Stimulated activated memory B cell treated with anti-CD40 and anti-IgM and Interleukin-4, amounts not matched to agents 10 μg/mL and 1 μg/mL and 100 μg/mL, for 72 hours (primary cell): ENCODE measurements around the gene MBD5.

Source experiments
- ATAC-seq: fragments of 150-1000 bp; cut with Tn5 transposase; 2 replicates; pipeline ENCODE4 v1.10.0; 2021
- H3K27ac Mint-ChIP-seq: one replicate; pipeline ENCODE4 v1.8.0; 2022; ENCODE audit warnings: mild to moderate bottlenecking, mixed read lengths
- H3K27me3 Mint-ChIP-seq: one replicate; pipeline ENCODE4 v1.8.0; 2022; ENCODE audit warnings: mixed read lengths
- H3K36me3 Mint-ChIP-seq: one replicate; pipeline ENCODE4 v1.8.0; 2022; ENCODE audit warnings: mixed read lengths
- H3K4me1 Mint-ChIP-seq: one replicate; pipeline ENCODE4 v1.8.0; 2022; ENCODE audit warnings: mixed read lengths
- H3K4me3 Mint-ChIP-seq: one replicate; pipeline ENCODE4 v1.8.0; 2022; ENCODE audit warnings: mild to moderate bottlenecking, moderate library complexity, mixed read lengths
- H3K9me3 Mint-ChIP-seq: one replicate; pipeline ENCODE4 v1.8.0; 2022; ENCODE audit warnings: mixed read lengths

The MBD5 gene

GRCh38 chr2:148130581-148130980, 109.7 kb downstream of the MBD5 start:
- Mint-ChIP-seq H3K9me3 (no peaks in the 10 kb centered on the region), H3K4me3 (no peak overlapping the region), H3K27ac (no peak overlapping the region), H3K27me3 (no peaks in the 10 kb centered on the region), H3K36me3 (peaks cover 7% of the 10 kb centered on the region), H3K4me1 (peaks cover 6% of the 10 kb centered on the region)
- no peak for ATAC-seq

GRCh38 chr2:148132412-148132811, 111.5 kb downstream of the MBD5 start:
- Mint-ChIP-seq H3K9me3 (no peaks in the 10 kb centered on the region), H3K4me3 (no peak overlapping the region), H3K27me3 (no peaks in the 10 kb centered on the region), H3K27ac (no peak overlapping the region), H3K4me1 (peaks cover 6% of the 10 kb centered on the region), H3K36me3 (peaks cover 9% of the 10 kb centered on the region)
- no peak for ATAC-seq

GRCh38 chr2:148135705-148136104, 114.8 kb downstream of the MBD5 start:
- Mint-ChIP-seq H3K9me3 (no peaks in the 10 kb centered on the region), H3K27me3 (no peaks in the 10 kb centered on the region), H3K4me1 (no peaks in the 10 kb centered on the region), H3K27ac (no peak overlapping the region), H3K36me3 (peaks cover 8% of the 10 kb centered on the region), H3K4me3 (no peak overlapping the region)
- no peak for ATAC-seq

GRCh38 chr2:148136441-148136840, 115.5 kb downstream of the MBD5 start:
- Mint-ChIP-seq H3K36me3 (peaks cover 8% of the 10 kb centered on the region), H3K9me3 (no peaks in the 10 kb centered on the region), H3K27me3 (no peaks in the 10 kb centered on the region), H3K27ac (no peak overlapping the region), H3K4me1 (no peaks in the 10 kb centered on the region), H3K4me3 (no peak overlapping the region)
- ATAC-seq: no peak

- H3K4me3 Mint-ChIP-seq: no peak overlapping the region
- H3K4me1 Mint-ChIP-seq: no peaks in the 10 kb centered on the region
Measured at GRCh38 chr2:148161909-148162435, 141.1 kb downstream of the MBD5 start.

GRCh38 chr2:148162871-148163270, 142.0 kb downstream of the MBD5 start:
- no peaks in the 10 kb centered on the region for H3K27me3 Mint-ChIP-seq
- ATAC-seq: no peak
- H3K27ac Mint-ChIP-seq: no peak overlapping the region
- H3K9me3 Mint-ChIP-seq: no peaks in the 10 kb centered on the region
- H3K36me3 Mint-ChIP-seq: peaks cover 2% of the 10 kb centered on the region
- H3K4me3 Mint-ChIP-seq: no peak overlapping the region
- H3K4me1 Mint-ChIP-seq: no peaks in the 10 kb centered on the region

More at GRCh38 chr2:148161909-148162435, 141.1 kb downstream of the MBD5 start:
- no peaks in the 10 kb centered on the region for H3K9me3 Mint-ChIP-seq
- no peak for ATAC-seq
- no peaks in the 10 kb centered on the region for H3K27me3 Mint-ChIP-seq
- H3K27ac Mint-ChIP-seq: no peak overlapping the region
- no peaks in the 10 kb centered on the region for H3K36me3 Mint-ChIP-seq

- Mint-ChIP-seq H3K27me3 (no peaks in the 10 kb centered on the region), H3K36me3 (peaks cover 16% of the 10 kb centered on the region), H3K4me3 (no peak overlapping the region), H3K27ac (no peak overlapping the region), H3K4me1 (no peaks in the 10 kb centered on the region), H3K9me3 (no peaks in the 10 kb centered on the region)
- no peak for ATAC-seq
Measured at GRCh38 chr2:148165975-148166374, 145.1 kb downstream of the MBD5 start.

GRCh38 chr2:148167241-148167766, 146.4 kb downstream of the MBD5 start:
- H3K27me3 Mint-ChIP-seq: no peaks in the 10 kb centered on the region
- peaks cover 23% of the 10 kb centered on the region for H3K36me3 Mint-ChIP-seq
- no peak overlapping the region for H3K4me3 Mint-ChIP-seq
- no peaks in the 10 kb centered on the region for H3K4me1 Mint-ChIP-seq
- ATAC-seq: no peak
- H3K27ac Mint-ChIP-seq: no peak overlapping the region
- H3K9me3 Mint-ChIP-seq: no peaks in the 10 kb centered on the region

- peaks cover 23% of the 10 kb centered on the region for H3K36me3 Mint-ChIP-seq
- no peaks in the 10 kb centered on the region for H3K4me1 Mint-ChIP-seq
- H3K9me3 Mint-ChIP-seq: no peaks in the 10 kb centered on the region
Measured at GRCh38 chr2:148167855-148168254, 147.0 kb downstream of the MBD5 start.

GRCh38 chr2:148172131-148172753, 151.4 kb downstream of the MBD5 start:
- no peaks in the 10 kb centered on the region for H3K4me1 Mint-ChIP-seq

More at GRCh38 chr2:148167855-148168254, 147.0 kb downstream of the MBD5 start:
- no peaks in the 10 kb centered on the region for H3K27me3 Mint-ChIP-seq
- no peak for ATAC-seq
- H3K27ac Mint-ChIP-seq: no peak overlapping the region
- H3K4me3 Mint-ChIP-seq: no peak overlapping the region

GRCh38 chr2:148173168-148173567, 152.3 kb downstream of the MBD5 start:
- Mint-ChIP-seq H3K4me3 (no peak overlapping the region), H3K9me3 (no peaks in the 10 kb centered on the region), H3K27ac (no peak overlapping the region), H3K27me3 (no peaks in the 10 kb centered on the region), H3K4me1 (no peaks in the 10 kb centered on the region), H3K36me3 (peaks cover 23% of the 10 kb centered on the region)
- ATAC-seq: no peak

More at GRCh38 chr2:148172131-148172753, 151.4 kb downstream of the MBD5 start:
- no peak for ATAC-seq
- H3K4me3 Mint-ChIP-seq: no peak overlapping the region
- no peaks in the 10 kb centered on the region for H3K9me3 Mint-ChIP-seq
- no peaks in the 10 kb centered on the region for H3K27me3 Mint-ChIP-seq
- no peak overlapping the region for H3K27ac Mint-ChIP-seq
- H3K36me3 Mint-ChIP-seq: peaks cover 23% of the 10 kb centered on the region

GRCh38 chr2:148177559-148177958, 156.7 kb downstream of the MBD5 start:
- Mint-ChIP-seq H3K9me3 (no peaks in the 10 kb centered on the region), H3K27ac (no peak overlapping the region), H3K4me3 (no peak overlapping the region), H3K36me3 (peaks cover 32% of the 10 kb centered on the region), H3K4me1 (no peaks in the 10 kb centered on the region), H3K27me3 (no peaks in the 10 kb centered on the region)
- ATAC-seq: no peak

GRCh38 chr2:148179724-148180123, 158.8 kb downstream of the MBD5 start:
- no peak for ATAC-seq
- H3K27me3 Mint-ChIP-seq: no peaks in the 10 kb centered on the region
- H3K9me3 Mint-ChIP-seq: no peaks in the 10 kb centered on the region
- peaks cover 50% of the 10 kb centered on the region for H3K36me3 Mint-ChIP-seq
- H3K4me1 Mint-ChIP-seq: no peaks in the 10 kb centered on the region
- H3K4me3 Mint-ChIP-seq: no peak overlapping the region
- no peak overlapping the region for H3K27ac Mint-ChIP-seq

GRCh38 chr2:148184976-148185375, 164.1 kb downstream of the MBD5 start:
- ATAC-seq: no peak
- no peaks in the 10 kb centered on the region for H3K27me3 Mint-ChIP-seq
- peaks cover 3% of the 10 kb centered on the region for H3K9me3 Mint-ChIP-seq
- H3K27ac Mint-ChIP-seq: no peak overlapping the region
- H3K36me3 Mint-ChIP-seq: peaks cover 63% of the 10 kb centered on the region
- H3K4me1 Mint-ChIP-seq: no peaks in the 10 kb centered on the region
- H3K4me3 Mint-ChIP-seq: no peak overlapping the region

GRCh38 chr2:148194882-148195281, 174.0 kb downstream of the MBD5 start:
- Mint-ChIP-seq H3K36me3 (no peaks in the 10 kb centered on the region), H3K9me3 (no peaks in the 10 kb centered on the region), H3K27ac (no peak overlapping the region), H3K27me3 (no peaks in the 10 kb centered on the region), H3K4me3 (no peak overlapping the region), H3K4me1 (no peaks in the 10 kb centered on the region)
- no peak for ATAC-seq
